HG02642 (cell line): ENCODE measurements around the gene TMEM131L.
A peak's percentile ranks its signal among the peaks of the same experiment; 100 is the strongest.
"Not testable (repeated sequence)": the region's sequence is repeated elsewhere in the genome, so short reads cannot be mapped to it uniquely, and the experiment has no call there.

Source experiments
- ATAC-seq: cut with Tn5 transposase; IDR thresholded peaks from one replicate; pipeline ENCODE4 v1.9.1; 2021; ENCODE audit warnings: mild to moderate bottlenecking; ENCODE audit not compliant: unreplicated experiment, poor library complexity

TMEM131L gene

DNA sequence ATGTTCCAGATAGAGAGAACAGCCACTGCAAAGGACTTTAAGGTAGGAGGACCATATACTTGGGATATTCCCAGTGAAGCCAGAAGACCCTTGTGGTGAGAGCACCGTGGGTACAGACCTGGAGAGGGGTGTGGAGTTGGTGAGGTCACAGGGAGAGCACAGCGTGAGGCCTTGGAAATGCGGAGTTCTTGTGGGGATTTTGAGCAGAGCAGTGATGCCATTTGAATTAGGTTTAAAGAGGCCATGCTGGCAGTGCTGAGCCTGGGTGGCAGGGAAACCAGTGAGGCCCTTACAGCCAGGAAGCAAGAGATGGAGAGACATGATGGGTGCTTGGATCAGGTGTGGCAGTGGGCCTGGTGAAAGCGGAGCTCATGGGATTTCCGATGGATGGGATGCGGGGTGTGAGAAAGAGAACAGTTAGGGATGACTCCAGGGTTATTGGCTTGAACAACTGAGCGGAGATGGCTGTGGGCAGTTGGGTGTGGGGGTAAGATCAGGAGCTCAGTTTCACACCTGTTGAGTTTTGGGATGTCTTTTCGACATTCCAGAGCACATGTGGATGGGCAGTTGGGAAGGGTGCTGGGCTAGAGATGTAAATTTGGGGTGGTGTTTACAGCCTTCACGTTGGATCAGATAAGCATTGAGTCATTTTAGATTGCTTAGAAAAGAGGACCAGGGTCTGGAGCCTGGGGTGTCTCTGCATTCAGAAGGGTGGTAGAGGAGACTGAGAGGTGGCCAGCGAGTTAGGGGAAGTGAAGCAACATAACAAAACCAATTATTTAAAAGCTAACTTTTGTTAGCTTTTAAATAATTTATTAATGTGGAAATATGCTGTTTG lies 68.9 kb downstream of the TMEM131L start:
- ATAC-seq, result no peak

DNA sequence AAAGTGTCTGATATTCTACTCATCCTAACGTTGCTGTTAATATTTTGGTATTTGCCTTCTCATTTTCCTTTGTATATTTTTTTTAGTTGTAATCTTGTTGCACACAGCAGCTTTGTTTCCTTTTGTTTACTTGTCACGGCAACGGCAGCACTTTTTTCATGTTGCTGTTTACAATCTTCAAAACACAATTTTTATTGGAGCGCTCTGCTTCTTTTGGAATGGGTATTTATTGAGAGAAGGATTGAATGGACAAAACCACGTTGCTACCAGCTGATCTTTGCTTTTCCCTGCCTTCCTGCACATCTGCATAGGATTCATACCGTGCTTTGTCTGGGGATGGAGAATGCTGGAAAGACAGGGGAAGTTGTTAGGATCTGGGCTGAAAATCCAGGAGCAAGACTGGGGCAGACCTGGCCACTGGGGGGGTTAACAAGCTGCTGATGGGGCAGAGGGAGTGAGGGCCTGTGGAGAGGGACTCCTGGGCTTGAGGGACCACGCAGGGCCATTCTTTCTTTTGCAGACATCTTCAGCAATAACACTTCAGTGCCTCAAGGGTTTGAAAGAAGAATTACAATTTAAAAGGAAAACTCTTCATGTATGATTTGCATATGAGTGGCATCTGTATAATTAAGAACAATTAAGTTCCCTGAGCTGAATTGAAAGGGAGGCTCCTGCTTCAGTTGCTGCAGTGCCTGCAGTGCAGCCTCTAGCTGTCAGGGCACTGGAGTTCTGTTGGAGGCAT lies 69.8 kb downstream of the TMEM131L start:
- ATAC-seq, result no peak

DNA sequence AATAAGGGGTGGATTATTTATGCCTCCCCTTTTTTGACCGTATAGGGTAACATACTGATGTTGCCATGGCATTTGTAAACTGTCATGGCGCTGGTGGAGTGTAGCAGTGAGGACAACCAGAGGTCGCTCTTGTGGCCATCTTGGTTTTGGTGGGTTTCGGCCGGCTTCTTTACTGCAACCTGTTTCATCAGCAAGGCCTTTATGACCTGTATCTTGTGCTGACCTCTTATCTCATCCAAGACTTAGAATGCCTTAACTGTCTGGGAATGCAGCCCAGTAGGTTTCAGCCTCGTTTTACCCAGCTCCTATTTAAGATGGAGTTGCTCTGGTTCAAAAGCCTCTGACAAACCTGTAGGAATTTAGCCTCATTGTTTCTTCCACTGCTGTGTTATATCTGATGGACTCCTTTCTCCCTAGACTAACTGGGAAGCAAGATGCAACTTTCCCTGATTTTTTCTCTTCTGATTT lies 71.4 kb downstream of the TMEM131L start:
- ATAC-seq, result no peak

DNA sequence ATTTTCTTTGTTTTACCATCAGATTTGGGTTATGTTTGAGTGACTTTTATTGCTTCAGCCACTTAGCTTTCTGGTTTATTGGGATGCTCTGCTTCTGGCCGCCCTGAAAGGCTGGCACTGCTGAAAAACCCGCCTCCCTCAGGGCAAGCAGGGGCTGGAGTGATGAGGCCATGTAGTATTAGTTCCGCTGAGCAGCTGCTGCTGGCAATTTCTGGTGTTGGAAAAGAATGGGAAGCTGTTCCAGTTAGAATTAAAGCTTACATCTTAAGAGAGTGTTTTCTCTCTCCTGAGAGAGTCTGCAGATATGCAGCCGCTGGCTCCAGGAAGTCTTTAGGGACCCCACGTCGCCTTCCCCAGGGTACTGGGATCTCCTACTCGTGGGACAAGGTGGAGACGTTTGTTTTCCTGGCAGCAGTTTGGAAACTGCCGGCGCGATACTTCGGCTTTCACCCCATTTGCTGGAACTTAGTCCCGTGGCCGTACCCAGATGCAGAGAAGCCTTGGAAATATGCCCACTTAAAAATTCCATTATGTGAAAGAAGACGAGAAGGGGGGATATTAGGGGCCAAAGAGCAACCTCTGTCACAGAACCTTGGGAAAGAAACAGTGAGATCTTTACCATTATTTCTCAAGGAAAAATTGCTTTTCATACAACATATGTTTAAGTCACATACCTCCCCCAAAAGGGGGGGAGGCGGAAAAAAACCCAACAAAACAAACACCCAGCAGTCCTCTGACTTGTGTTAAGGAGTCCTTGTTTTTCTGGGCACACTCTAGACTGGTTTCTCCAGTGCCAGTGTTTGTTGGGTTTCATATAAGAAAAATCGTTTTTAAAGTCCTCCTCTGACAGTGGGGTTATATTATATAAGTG lies 72.6 kb downstream of the TMEM131L start:
- no peak for ATAC-seq

DNA sequence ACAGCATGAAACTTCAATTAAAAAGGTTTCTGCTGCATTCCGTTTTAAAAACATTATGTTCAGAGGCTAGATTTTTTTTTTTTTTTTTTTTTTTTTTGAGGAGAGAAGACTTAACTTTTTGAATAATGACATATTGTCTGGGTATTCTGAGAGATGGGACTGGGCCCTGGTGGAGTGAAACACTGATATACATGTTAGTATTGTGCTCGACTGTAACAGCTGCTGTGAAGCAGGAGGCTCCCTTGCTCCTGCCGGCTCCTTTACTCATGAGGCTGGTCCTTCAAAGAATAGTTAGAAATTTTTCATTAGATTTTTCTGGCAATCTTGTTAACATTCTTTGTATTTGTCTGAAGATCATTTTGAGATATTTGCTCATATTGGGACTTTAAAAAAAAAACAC lies 73.3 kb downstream of the TMEM131L start:
- no peak for ATAC-seq

DNA sequence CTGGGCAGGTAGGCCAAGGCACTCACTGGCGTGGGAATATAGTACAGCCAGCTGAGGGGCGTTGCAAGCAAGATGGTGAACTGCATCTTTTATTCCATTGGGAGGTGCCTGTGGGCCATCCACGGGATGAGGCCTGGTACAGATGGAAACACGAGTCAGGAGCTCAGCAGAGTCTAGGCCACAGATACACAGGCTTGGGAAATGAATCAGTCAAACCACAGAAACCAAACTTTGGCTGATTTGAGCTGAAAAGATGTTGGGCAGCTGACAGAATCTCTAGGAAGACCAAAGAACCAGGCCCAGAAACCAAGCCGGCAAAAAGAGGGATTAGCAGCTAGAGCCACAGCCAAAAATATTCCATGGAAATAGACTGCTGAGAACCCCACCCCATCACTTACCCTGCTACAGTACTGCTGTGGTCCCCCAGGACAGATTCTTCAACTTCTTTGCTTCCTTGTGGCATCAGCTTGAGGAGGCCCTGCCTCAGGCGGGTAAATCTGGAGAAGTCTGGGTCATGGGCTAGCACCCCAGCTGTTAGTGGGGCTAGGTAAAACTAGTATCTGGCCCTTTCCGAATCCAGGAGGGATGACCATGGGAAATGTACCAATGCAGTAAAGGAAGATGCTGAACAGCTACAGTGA lies 75.4 kb downstream of the TMEM131L start:
- peak; percentile 63 for ATAC-seq

DNA sequence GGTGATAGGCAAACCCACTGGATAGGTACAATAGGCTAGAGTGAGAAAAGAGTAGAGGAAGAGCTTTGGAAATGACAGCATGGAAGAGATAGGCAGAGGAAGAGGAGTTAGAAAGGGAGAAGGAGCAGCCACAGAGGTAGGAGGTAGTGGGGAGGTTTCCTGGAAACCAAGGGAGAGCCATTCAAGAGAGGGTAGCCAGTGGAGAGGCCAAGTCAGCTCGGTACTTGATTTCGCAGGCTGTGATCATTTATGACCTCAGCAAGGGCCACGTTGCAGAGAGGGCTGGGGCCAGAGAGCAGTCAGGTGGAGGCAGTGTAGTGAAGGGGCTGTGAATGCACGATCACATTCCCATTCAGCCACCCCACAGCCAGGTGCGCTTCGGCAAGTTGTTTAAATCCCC lies 76.0 kb downstream of the TMEM131L start:
- ATAC-seq, result no peak

DNA sequence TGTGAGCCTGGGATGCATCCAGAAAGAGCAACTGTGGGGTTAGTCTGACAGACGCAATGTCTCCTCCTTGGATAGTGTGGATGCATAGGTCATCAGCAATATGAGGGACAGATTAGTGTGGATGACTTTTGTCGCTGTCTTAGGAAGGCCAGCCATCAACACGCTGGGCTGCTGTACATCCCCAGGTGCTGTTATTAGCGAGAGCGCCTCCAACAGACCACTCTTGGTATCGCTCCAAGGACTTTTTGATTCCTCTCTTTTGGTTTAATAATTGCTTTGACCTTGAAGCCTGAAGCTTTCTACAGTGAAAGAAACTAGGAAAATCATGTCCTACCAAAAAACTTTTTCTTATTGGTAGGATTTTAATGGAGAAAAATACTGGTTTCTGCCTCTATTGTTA lies 76.7 kb downstream of the TMEM131L start:
- ATAC-seq, result no peak

DNA sequence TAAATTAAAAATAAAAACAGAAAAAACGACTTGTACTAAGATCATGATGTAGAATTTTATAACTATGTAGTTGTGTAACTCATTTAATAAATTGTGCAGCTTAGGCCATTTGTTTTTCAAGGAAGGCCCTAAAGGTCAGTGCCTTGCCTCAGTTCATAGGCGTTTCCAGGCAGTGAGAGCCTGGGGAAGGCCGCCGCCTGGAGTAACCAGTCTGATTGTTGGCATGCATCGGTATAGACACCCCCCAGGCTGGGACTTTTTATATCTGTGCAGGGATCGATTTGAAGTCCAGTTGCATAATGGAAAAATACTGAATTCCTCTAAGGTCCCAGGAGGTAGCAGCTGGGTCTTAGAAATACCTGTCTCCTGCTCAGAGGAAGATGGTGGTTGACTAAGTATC lies 77.2 kb downstream of the TMEM131L start:
- no peak for ATAC-seq

DNA sequence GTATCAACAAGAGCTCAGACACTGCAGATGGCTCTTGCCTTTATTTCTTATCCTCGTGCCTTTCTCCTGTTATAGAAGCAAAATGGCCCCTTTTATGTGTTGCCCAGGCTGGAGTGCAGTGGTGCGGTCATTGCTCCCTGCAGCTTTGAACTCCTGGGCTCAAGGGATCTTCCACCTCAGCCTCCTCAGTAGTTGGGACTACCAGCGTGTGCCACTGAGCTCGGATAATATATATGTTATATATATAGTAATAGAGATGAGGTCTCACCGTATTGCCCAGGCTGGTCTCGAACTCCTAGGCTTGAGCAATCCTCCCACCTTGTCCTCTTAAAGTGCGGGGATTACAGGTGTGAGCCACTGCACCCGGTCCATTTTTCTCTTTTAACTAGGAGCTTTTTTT lies 79.7 kb downstream of the TMEM131L start:
- no peak for ATAC-seq

DNA sequence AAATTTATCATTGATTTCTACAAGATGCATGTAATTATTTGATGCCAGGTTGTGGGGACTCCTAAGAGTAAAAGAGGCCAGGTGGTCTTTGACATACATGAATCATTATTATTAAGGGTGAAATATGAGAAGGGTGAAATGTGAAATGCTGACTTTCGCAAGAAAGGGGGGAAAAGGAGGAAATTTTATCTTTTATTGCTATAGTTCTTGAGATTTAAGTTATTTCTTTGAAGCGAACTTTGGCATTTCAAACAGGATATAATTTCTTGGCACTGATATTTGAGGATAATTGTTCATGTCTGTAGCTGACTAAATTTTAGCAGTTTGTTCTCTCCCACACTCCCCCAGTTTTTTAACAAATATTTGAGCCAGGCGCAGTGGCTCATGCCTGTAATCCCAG lies 80.1 kb downstream of the TMEM131L start:
- no peak for ATAC-seq

DNA sequence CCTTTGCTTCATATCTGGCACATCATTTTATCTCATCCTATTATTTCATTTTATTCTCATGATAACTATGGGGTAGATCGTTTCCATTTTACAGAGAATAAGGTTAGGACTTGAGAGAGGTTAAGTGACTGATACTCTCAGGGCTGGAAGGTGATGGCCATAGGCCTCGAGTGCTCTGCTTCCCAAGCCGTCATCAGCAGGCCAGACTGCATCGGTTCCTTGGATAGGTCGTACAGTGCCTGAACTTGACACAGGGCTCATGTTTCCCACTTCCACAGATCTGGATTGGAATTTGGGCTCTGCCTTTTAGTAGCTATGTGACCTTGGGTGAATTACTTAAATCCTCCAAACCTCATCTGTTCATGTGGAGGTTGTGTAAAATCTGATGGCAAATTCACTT lies 81.4 kb downstream of the TMEM131L start:
- no peak for ATAC-seq

DNA sequence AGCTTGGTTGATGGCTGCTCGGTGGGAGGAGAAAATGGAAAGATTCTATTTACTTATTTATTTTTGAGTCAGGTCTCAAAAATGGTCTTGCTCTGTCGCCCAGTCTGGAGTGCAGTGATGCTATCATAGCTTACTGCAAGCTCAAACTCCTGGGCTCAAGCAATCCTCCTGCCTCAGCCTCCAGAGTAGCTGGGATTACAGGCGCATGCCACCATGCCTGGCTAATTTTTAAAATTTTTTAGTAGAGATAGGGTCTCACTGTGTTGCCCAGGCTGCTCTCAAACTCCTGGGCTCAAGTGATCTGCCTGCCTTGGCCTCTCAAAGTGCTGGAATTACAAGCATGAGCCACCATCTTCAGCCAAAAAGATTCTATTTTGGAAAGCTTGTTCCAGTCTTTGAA lies 82.7 kb downstream of the TMEM131L start:
- ATAC-seq, result not testable (repeated sequence)

DNA sequence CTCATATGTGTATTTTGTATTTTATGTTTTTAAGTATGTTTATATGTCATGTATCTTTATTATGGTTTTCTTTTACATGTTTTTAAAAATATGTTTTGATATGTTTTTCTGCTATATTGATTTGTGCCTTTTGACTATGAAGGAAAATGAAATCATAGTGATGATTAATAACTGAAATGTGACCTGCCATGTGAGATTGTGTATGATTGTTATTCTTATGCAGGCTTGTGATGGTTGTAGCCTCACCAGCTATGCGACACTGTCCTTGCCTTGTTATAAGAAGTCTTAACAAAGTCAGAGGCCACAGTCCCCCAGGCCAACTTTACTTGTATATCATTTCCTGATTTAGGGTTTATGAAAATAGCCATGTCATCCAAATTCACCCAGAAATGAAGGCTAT lies 83.2 kb downstream of the TMEM131L start:
- ATAC-seq, result peak; percentile 53

DNA sequence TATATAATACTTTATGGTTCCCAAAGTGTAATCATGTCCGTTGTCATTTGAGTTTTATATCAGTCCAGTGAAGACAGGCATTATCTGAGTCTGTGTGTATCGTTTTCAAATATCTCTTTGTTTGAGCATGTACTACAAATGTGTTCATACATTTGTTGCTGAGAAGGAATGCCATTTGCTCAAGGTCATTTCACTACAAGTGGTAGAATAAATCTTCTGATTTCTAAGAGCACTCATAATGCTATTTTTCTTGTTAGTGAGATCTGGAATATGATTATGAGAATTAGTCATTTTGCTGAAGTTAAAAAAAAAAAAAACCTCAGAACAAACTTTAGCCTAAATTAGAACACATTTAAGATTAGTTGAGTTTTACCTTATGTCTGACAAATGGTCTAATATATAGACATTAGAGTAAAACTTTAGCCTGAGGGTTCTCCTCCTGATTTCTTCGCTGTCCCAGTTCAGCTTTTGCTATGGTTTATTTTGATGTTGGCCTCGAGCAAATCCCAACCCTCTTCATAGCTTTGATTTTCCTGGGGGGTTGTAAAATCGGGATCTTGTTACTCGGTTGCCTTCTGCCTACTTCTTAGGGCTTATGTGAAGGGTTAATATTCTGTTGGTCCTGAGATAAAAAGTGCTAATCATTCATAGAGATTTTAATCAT lies 87.1 kb downstream of the TMEM131L start:
- no peak for ATAC-seq

DNA sequence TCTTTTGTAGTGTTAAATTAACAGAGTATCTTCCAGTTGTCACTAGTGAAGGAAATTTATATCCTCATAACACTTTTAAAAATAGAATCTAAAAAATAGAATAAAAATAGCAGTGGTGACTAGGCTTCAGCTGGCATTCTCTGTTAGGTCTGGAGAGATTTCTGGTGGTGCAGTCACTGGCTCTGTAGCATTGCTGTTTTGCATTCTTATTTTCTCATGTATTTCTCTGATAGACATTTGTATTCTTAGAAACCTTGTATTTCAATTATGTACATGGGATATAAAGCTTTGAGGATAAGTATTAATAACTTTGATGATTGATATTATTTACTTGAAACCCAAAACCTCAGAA lies 87.6 kb downstream of the TMEM131L start:
- ATAC-seq, result no peak

DNA sequence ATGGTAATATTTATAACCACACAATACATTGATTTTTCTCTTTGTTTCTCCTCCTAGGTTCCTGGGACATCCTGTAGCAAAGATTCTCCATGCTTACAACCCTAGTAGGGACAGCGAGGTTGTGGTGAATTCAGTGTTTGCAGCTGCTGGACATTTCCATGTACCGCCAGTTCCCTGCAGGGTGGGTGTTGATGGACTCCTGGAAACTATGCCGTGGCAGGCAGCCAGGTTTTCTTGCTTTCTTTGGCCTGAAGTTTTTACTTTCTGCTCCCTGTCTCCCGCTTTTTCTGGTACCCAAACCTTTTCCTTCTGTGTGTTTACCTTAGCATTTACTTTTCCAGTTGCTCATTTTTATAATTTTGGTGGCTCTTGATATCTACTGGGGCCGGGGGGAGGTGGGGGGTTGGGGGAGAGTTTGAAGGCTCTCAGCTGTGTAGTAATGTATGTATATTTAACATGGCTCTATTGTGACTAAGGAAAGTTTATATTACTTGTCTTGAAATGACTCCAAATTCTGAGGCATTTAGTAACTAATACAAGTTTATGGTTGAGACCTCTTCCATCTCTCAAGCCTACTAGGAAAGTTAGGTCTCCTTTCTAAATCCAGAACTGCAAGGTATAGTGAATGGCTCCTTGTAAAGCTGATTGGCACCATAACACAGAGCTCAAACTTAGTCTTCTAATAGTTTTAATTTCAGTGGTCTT lies 89.7 kb downstream of the TMEM131L start:
- no peak for ATAC-seq

DNA sequence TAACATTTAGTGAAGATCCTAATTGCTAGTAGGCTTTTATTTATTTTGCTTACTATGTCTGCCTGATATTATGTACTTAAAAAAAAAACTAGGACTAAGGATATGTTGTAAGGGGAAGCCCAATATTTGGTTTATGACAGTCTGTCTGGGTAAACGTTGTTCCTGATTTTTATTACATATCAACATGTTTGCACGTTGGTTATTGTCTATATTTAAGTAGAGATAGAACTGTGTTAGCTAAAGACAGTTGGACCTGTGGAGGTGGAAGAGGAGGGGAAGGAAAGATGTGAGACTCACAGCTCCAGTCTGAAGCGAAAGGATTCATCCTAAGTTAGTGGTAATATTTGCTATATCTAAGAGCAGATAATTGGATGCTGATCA lies 90.3 kb downstream of the TMEM131L start:
- ATAC-seq, result no peak

DNA sequence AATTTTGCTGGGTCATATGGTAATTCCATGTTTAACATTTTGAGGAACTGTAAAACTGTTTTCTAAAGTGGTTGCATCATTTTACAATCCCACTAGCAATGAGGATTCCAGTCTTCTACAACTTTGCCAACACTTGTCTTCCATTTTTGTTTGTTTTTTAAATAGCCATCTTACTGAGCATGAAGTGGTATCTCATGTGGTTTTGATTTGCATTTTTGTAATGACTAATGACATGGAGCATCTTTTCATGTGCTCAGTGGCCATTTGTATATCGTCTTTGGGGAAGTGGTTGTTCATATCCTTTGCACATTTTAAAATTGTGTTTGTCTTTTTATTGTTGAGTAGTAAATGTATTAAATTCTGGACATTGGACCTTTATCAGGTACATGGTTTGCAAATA lies 94.7 kb downstream of the TMEM131L start:
- peak; percentile 54 for ATAC-seq
